HG02678 (cell line): ENCODE data around the gene FBXO7.

ENCODE experiments used
- ATAC-seq: cut with Tn5 transposase; IDR thresholded peaks from one replicate; pipeline ENCODE4 v1.9.1; 2021; ENCODE audit warnings: mild to moderate bottlenecking, moderate library complexity; ENCODE audit not compliant: unreplicated experiment

FBXO7 gene

GRCh38 chr22:32487461-32487860 lies 12.8 kb downstream of the FBXO7 start:
- no peak for ATAC-seq

- ATAC-seq = no peak
Observed at GRCh38 chr22:32489377-32489776, 14.8 kb downstream of the FBXO7 start.

GRCh38 chr22:32490279-32490678 lies 15.7 kb downstream of the FBXO7 start:
- no peak for ATAC-seq

GRCh38 chr22:32492111-32492510 lies 17.5 kb downstream of the FBXO7 start:
- no peak for ATAC-seq

GRCh38 chr22:32493551-32493950 lies 18.9 kb downstream of the FBXO7 start:
- ATAC-seq = no peak

GRCh38 chr22:32494971-32495370 lies 20.4 kb downstream of the FBXO7 start:
- ATAC-seq = no peak

GRCh38 chr22:32499666-32500065 lies 25.1 kb downstream of the FBXO7 start:
- ATAC-seq = no peak

- no peak for ATAC-seq
Observed at GRCh38 chr22:32501836-32502752, 27.5 kb downstream of the FBXO7 start.

- no peak for ATAC-seq
Observed at GRCh38 chr22:32509045-32509444, 34.4 kb downstream of the FBXO7 start.

GRCh38 chr22:32511274-32511673 lies 36.7 kb downstream of the FBXO7 start:
- ATAC-seq = no peak

- no peak for ATAC-seq
Observed at GRCh38 chr22:32511776-32512175, 37.2 kb downstream of the FBXO7 start.

GRCh38 chr22:32512267-32512982 lies 37.8 kb downstream of the FBXO7 start:
- no peak for ATAC-seq

GRCh38 chr22:32515084-32515483 lies 40.5 kb downstream of the FBXO7 start:
- no peak for ATAC-seq

GRCh38 chr22:32517488-32517887 lies 42.9 kb downstream of the FBXO7 start:
- ATAC-seq = no peak

GRCh38 chr22:32517921-32518320 lies 43.3 kb downstream of the FBXO7 start:
- no peak for ATAC-seq

- ATAC-seq = no peak
Observed at GRCh38 chr22:32518381-32518780, 43.8 kb downstream of the FBXO7 start.

GRCh38 chr22:32518848-32519247 lies 44.2 kb downstream of the FBXO7 start:
- ATAC-seq = no peak

- no peak for ATAC-seq
Observed at GRCh38 chr22:32520612-32521011, 46.0 kb downstream of the FBXO7 start.

- no peak for ATAC-seq
Observed at GRCh38 chr22:32522237-32522636, 47.6 kb downstream of the FBXO7 start.

GRCh38 chr22:32527756-32528155 lies 53.1 kb downstream of the FBXO7 start:
- ATAC-seq = no peak

GRCh38 chr22:32528316-32528715 lies 53.7 kb downstream of the FBXO7 start:
- ATAC-seq = no peak
